Measurements from ENCODE around the gene MGMT.
"Not testable (repeated sequence)": the region's sequence is repeated elsewhere in the genome, so short reads cannot be mapped to it uniquely, and the experiment has no call there.

MGMT gene

DNA sequence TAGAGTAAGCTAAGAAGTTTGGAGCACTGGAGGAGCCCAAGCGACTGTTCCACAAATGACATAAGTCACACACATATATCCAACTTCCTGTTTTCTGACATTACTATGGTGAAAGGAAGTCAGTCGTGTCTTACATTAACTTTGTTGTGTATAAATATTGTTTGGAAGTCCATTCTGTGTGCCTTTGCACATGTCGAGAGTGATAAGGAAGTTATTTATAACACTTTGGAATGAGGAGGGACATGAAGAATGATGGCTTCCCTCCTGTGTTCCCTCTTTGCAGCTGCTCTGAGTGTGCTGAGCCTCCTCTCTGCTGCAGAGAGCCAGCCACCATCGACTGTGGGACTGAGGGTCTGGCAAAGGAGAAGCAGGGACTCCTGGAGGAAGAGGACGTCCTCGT is 40.4 kb upstream of the MGMT start:
- DNase-seq (ENCODE audit: low read depth), result no peak
- H3K4me3 ChIP-seq (ENCODE audit: low read length), result no peak overlapping the region
- TF ChIP-seq, protein P1, sequence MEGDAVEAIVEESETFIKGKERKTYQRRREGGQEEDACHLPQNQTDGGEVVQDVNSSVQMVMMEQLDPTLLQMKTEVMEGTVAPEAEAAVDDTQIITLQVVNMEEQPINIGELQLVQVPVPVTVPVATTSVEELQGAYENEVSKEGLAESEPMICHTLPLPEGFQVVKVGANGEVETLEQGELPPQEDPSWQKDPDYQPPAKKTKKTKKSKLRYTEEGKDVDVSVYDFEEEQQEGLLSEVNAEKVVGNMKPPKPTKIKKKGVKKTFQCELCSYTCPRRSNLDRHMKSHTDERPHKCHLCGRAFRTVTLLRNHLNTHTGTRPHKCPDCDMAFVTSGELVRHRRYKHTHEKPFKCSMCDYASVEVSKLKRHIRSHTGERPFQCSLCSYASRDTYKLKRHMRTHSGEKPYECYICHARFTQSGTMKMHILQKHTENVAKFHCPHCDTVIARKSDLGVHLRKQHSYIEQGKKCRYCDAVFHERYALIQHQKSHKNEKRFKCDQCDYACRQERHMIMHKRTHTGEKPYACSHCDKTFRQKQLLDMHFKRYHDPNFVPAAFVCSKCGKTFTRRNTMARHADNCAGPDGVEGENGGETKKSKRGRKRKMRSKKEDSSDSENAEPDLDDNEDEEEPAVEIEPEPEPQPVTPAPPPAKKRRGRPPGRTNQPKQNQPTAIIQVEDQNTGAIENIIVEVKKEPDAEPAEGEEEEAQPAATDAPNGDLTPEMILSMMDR (IDR thresholded peaks at IDR 0.05; ENCODE audit: insufficient read depth, low read depth, low read length, missing control alignments), result no peak

DNA sequence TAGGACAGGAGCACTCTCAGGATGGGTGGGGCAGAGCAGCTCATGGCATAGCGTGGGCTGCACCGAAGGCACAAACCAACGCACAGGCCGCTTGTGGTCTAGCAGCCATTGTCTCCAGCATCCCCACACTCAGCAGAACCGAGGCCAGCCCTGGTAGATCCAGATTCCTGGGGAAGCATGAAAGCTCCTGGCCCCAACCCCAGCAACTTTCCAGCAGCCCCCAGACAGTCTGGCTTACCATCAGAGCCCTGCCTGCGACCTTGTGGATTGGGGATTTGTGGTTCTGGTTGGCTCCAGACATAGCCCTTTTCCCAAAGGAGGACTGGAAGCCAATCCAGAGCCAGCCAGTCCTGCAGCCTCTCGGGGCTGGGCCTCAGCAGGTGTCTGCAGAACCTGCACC is 33.8 kb upstream of the MGMT start:
- no peak overlapping the region for H3K4me3 ChIP-seq (ENCODE audit: low read length)
- no peak for DNase-seq (ENCODE audit: low read depth)
- TF ChIP-seq, protein P1 (IDR thresholded peaks at IDR 0.05; ENCODE audit: insufficient read depth, low read depth, low read length, missing control alignments), result no peak

DNA sequence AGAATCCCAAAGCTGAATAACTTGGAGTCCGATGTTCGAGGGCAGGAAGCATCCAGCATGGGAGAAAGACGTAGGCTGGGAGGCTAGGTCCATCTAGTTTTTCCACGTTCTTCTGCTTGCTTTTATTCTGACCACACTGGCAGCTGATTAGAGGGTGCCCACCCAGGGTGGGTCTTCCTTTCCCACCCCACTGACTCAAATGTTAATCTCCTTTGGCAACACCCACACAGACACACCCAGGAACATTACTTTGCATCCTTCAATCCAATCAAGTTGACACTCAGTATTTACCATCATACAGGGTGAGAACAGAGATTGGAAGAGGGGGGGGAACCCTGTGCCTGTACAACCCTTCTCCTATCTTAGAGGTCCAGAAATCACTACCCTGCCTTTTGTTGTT is 31.3 kb upstream of the MGMT start:
- not testable (repeated sequence) for DNase-seq (ENCODE audit: low read depth)

DNA sequence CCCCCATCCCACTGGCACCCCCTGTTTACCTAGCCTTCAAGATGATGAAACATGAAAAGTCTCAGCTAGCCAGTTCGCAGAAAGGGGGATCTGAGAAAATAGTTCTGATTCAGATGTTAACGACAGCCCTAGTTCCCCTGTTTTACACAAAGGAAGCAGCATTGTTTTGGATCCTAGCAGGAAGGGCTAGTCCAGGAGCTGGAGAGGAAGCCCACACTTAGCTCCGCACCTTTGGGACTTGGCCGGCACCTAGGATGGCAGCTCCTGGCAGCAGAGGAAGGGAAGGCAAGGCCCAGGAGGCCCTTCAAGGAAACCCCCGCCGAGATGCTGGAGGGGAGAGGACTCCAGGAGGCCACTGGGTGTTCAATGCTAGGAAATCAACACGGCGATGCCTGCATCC is 29.0 kb upstream of the MGMT start:
- no peak for DNase-seq (ENCODE audit: low read depth)
- H3K4me3 ChIP-seq (ENCODE audit: low read length), result no peak overlapping the region
- TF ChIP-seq, protein P1 (IDR thresholded peaks at IDR 0.05; ENCODE audit: insufficient read depth, low read depth, low read length, missing control alignments), result no peak

More for the DNA sequence above, 31.3 kb upstream of the MGMT start:
- H3K4me3 ChIP-seq (ENCODE audit: low read length), result not testable (repeated sequence)

DNA sequence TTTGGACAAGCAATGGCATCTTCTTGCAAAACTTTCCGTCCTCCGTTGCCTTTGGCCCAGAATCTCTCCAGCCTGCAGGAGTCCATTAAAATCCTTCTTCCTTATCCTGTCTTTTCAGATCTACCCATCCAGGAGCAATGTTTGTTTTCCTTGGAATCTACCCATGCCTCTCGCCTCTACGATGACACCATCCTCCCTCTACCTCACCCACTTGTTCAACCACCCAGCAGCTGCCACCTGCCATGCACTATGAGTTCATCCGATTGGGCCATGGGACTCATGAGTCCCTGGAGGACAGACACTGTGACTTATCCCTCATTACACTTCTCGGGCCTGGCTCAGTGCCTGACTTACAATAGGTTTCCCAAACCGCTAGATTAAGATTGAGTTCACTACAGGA is 26.8 kb upstream of the MGMT start:
- TF ChIP-seq, protein P1 (IDR thresholded peaks at IDR 0.05; ENCODE audit: insufficient read depth, low read depth, low read length, missing control alignments), result no peak

DNA sequence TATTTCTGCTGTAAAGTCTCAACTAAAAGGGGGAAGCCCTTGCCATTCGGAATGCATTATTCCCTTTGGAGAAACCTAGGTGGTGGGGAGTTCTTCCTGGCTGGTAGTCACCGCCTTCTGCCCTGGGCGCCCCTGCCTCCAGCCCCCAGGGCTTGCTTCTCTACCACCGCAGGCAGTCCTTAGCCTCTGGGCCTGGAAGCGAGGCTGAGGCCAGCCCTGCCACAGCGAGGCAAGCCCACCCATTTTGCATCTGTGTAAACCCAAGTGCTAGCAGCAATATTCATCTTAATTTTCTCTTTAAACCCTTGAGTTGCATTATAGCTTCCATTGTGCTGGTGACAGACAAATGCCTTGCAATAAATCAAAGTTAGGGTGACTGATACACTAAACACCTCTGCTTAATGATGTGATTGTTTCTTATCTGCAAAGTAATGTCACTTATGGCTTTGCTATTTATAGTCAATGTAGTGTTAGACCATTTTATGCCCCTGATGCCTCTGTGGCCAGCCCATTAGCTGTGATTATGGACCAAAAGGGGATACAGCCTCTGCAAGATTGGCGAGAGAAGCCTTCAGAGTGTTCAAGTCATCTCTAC is 26.2 kb upstream of the MGMT start:
- TF ChIP-seq, protein P1 (IDR thresholded peaks at IDR 0.05; ENCODE audit: insufficient read depth, low read depth, low read length, missing control alignments), result no peak
- H3K4me3 ChIP-seq (ENCODE audit: low read length), result no peak overlapping the region
- no peak for DNase-seq (ENCODE audit: low read depth)

More for the DNA sequence above, 26.8 kb upstream of the MGMT start:
- no peak for DNase-seq (ENCODE audit: low read depth)
- no peak overlapping the region for H3K4me3 ChIP-seq (ENCODE audit: low read length)

DNA sequence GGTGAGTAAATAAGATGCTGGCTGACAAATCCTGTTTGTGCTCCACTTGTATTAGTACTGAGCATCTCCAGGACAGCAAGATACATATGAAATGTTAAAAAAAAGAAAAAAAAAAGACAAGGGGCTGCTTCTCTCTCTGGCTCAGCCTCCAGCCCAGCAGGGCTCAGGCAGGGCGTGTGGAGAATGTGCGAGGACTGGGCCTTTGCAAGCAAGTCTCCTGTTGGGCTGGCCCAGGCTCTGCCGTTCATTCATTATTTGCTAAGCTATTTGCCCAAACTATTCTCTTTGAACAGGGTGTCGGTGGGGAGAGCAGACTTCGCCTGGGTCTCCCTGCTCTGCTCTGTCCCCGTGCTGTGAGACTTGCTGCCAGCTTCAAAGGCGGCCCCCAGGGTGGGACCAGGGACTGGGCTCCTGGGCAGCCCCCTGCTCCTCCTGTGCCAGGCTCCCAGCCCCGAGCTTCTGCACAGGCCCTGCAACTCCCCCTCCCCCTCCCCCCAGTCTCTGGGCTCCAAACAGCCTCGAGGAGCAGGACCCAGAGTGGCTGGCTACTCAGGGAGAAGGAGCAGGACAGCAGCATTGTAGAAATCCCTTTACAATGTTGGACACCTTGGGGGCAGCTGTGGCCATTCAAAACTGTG is 25.6 kb upstream of the MGMT start:
- no peak for DNase-seq (ENCODE audit: low read depth)
- H3K4me3 ChIP-seq (ENCODE audit: low read length), result no peak overlapping the region
- TF ChIP-seq, protein P1 (IDR thresholded peaks at IDR 0.05; ENCODE audit: insufficient read depth, low read depth, low read length, missing control alignments), result no peak
